Measurements from ENCODE around the gene C15orf40.
"Not testable (repeated sequence)": the region's sequence is repeated elsewhere in the genome, so short reads cannot be mapped to it uniquely, and the experiment has no call there.

C15orf40 gene

GRCh38 chr15:83011271-83012075, at the start of gene C15orf40:
Gene C15orf40, minus strand, starts transcription at chr15:83011639. Its CDS starts 32 bp downstream, at chr15:83011607.
- DNase-seq, result peak; percentile 93

GRCh38 chr15:83057696-83058376, 46.4 kb upstream of the C15orf40 start:
- no peak for DNase-seq

- no peak for DNase-seq
Measured at GRCh38 chr15:83057002-83057401, 45.6 kb upstream of the C15orf40 start.

- DNase-seq, result no peak
Measured at GRCh38 chr15:83053151-83053550, 41.7 kb upstream of the C15orf40 start.

- DNase-seq, result no peak
Measured at GRCh38 chr15:83046558-83047127, 35.2 kb upstream of the C15orf40 start.

- no peak for DNase-seq
Measured at GRCh38 chr15:83044156-83044555, 32.7 kb upstream of the C15orf40 start.

DNA sequence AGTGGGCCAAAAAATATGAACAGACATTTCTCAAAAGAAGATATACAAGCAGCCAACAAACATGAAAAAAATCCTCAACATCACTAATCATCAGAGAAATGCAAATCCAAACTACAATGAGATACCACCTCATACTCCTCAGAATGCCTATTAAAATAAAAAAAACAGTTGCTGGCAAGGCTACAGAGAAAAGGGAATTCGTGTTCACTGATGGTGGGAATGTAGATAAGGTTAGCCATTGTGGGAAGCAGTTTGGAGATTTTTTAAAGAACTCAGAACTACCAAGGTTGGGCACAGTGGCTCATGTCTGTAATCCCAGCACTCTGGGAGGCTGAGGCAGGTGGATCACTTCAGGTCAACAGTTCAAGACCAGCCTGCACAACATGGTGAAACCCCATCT, 27.8 kb upstream of the C15orf40 start:
- no peak for DNase-seq

- no peak for DNase-seq
Measured at GRCh38 chr15:83036253-83036652, 24.8 kb upstream of the C15orf40 start.

DNA sequence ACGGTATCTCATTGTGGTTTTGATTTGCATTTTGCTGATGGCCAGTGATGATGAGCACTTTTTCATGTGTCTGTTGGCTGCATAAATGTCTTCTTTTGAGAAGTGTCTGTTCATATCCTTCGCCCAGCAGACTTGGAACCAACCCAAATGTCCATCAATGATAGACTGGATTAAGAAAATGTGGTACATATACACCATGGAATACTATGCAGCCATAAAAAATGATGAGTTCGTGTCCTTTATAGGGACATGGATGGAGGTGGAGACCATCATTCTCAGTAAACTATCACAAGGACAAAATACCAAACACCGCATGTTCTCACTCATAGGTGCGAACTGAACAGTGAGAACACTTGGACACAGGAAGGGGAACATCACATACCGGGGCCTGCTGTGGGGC, 19.8 kb upstream of the C15orf40 start:
- not testable (repeated sequence) for DNase-seq

DNA sequence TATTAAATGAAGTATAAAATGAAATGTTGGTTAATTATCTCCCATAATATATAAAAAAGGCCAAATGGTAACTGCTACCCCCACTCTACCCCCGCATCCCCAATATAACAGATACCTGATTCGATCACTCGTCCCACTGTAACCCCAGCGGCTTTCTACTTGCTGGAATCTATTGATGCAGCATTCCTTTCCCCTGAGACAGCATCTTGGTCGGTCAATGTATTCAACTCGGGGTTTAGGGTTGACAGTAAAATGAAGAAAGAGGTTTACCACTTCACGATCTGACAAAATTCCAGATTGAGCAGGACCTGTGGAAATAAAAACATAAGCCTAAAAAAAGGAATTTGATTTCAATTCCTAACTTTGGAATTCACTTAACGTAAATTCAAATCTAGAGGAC, 18.6 kb upstream of the C15orf40 start:
- DNase-seq, result no peak

GRCh38 chr15:83018436-83018835, 7.0 kb upstream of the C15orf40 start:
- DNase-seq, result no peak

- DNase-seq, result no peak
Measured at GRCh38 chr15:83016906-83017305, 5.5 kb upstream of the C15orf40 start.

GRCh38 chr15:83015361-83015760, 3.9 kb upstream of the C15orf40 start:
- no peak for DNase-seq

- no peak for DNase-seq
Measured at GRCh38 chr15:83014205-83014653, 2.8 kb upstream of the C15orf40 start.

DNA sequence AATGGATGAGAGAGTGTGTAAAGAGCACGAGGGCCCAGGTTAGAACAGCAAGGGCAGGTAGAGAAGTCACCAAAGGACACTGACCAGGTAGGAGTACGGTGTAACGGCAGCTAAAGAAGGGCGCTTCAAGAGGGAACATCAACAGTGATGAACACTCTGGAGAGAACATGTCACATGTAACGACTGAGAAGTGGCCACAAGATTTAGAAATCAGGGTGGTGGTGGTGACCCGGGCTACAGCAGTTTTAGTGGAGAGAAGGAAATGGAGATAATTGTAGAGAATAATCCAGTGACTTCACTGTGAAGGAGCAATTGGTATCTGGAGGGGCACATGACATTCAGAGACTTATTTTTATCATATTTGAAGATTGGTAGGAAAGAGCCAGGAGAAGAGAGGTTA, 1.2 kb upstream of the C15orf40 start:
- DNase-seq, result no peak

GRCh38 chr15:83012076-83012426, 612 bp upstream of the C15orf40 start:
- no peak for DNase-seq

GRCh38 chr15:83010709-83011270, 649 bp downstream of the C15orf40 start:
- DNase-seq, result peak; percentile 68

DNA sequence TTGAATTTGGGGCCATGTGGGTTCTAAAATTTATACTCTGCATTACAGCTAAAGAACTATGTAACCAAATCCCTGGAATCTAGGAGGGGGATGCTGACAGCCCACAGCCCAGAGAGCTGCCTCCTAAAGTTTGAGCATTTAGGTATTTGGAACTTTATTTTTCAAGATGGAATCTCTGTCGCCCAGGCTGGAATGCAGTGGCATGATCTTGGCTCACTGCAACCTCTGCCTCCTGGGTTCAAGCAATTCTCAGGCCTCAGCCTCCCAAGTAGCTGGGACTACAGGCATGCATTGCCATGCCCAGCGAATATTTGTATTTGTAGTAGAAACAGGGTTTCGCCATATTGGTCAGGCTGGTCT, 10.8 kb downstream of the C15orf40 start:
- not testable (repeated sequence) for DNase-seq

DNA sequence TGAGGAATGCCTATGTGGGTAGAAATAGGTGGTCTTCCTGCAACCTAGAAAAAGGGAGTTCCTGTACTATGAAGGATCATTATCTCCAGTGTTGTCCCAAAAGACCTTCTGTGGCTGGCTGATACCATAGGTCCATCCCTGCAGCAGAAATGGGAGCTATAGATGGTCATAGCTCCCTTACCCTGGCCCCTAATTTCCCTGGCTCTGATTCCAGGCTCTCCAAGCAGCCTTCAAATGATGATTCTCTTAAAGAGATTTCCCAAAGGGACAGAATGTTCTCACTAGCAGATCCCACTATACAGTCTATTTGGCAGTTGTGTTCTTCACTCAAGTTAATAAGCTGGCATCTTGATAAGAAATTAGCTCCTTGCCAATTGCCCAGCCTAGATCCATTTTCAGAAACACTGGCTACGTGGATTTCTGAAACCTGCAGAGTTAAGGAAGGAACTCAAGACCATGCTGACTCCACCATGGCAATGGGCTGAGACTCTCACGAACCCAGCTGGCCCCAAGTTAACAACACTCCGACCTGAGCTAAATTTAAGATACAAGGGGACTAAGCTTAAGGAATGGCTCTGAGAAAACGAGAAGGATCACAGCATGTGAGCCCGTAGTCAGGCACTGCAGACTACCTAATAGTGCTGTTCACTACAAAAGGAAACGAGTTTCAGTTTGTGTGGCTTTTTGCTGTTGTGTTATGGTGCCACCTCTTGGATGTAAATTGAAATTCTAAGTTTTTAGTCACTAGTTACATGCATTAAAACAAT, 11.4 kb downstream of the C15orf40 start:
- peak; percentile 32 for DNase-seq

- DNase-seq, result no peak
Measured at GRCh38 chr15:82999426-82999825, 12.0 kb downstream of the C15orf40 start.

DNA sequence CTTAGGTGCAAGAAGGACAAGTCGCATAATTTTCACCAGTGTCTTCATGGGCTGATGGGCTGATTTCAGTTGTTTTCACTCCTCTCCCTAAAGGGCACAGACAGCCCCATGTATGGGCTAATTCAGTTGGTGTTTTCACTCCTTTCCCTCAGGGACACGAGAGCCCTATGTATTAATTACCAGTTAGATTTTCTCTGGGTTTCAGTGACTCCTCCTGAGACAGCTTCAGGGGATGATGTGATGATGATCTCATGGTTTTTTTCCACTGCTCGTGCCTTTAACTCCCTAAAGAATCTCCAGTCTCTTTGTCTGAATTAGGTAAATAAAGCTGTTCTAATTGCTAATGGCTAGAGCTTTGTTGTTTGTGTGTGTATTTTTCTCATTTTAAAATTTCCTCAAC, 15.5 kb downstream of the C15orf40 start:
- DNase-seq, result no peak

- DNase-seq, result no peak
Measured at GRCh38 chr15:82995076-82995475, 16.4 kb downstream of the C15orf40 start.

- no peak for DNase-seq
Measured at GRCh38 chr15:82993144-82993543, 18.3 kb downstream of the C15orf40 start.
